ENCODE measurements around the gene RFPL4AL1.
"Not testable (repeated sequence)": the region's sequence is repeated elsewhere in the genome, so short reads cannot be mapped to it uniquely, and the experiment has no call there.

DNA sequence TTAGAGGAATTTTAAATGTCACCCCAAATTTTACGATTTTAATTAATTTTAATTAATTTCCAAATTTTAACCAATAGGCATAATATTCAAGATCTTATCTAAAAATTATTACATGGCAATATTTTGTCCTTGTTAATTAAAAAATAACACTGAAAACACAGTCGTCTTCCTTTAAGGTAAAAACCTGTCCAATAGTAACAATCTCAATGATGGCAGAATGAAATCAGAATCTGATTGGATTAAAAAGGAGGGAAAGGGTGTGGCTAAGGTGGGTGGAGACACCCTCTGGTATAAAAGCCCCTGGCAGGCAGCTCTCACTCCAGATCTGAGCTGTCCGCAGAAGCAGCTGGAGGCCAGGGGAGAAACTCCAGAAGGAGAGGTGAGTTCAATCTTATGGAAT, 10.1 kb upstream of the RFPL4AL1 start, which contains the start of gene RFPL4A:
- TF ChIP-seq, protein P1, sequence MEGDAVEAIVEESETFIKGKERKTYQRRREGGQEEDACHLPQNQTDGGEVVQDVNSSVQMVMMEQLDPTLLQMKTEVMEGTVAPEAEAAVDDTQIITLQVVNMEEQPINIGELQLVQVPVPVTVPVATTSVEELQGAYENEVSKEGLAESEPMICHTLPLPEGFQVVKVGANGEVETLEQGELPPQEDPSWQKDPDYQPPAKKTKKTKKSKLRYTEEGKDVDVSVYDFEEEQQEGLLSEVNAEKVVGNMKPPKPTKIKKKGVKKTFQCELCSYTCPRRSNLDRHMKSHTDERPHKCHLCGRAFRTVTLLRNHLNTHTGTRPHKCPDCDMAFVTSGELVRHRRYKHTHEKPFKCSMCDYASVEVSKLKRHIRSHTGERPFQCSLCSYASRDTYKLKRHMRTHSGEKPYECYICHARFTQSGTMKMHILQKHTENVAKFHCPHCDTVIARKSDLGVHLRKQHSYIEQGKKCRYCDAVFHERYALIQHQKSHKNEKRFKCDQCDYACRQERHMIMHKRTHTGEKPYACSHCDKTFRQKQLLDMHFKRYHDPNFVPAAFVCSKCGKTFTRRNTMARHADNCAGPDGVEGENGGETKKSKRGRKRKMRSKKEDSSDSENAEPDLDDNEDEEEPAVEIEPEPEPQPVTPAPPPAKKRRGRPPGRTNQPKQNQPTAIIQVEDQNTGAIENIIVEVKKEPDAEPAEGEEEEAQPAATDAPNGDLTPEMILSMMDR (IDR thresholded peaks at IDR 0.05; ENCODE audit: low read depth, low read length) = not testable (repeated sequence)
- TF ChIP-seq, protein P2, sequence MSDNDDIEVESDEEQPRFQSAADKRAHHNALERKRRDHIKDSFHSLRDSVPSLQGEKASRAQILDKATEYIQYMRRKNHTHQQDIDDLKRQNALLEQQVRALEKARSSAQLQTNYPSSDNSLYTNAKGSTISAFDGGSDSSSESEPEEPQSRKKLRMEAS (IDR thresholded peaks at IDR 0.05; ENCODE audit: low read depth, low read length) = not testable (repeated sequence)
